Muscle layer of duodenum (tissue), 2 donors: Measurements from ENCODE around the gene IFNL1.
"Not testable (repeated sequence)": the region's sequence is repeated elsewhere in the genome, so short reads cannot be mapped to it uniquely, and the experiment has no call there.

Source experiments
- H3K27ac ChIP-seq: one replicate; pipeline ENCODE4 v1.7.0; 2013; ENCODE audit warnings: mild to moderate bottlenecking, low read length
- H3K27me3 ChIP-seq: one replicate; pipeline ENCODE4 v1.7.0; 2013; ENCODE audit warnings: low read depth, mild to moderate bottlenecking, control low read depth, low read length
- H3K36me3 ChIP-seq, 2 donors: one replicate each; pipeline ENCODE4 v1.7.0; 2013; ENCODE audit warnings: low read length in 2 of 2, control low read depth in 1 of 2, mild to moderate bottlenecking in 1 of 2; ENCODE audit not compliant: insufficient read depth in 2 of 2, control insufficient read depth in 1 of 2
- H3K4me1 ChIP-seq, 2 donors: one replicate each; pipeline ENCODE4 v1.7.0; 2013; ENCODE audit warnings: low read length in 2 of 2, mild to moderate bottlenecking in 2 of 2, control low read depth in 1 of 2, moderate library complexity in 1 of 2; ENCODE audit not compliant: insufficient read depth in 2 of 2, control insufficient read depth in 1 of 2
- H3K4me3 ChIP-seq, 2 donors: one replicate each; pipeline ENCODE4 v1.7.0; 2013; ENCODE audit warnings: low read length in 2 of 2, low read depth in 1 of 2, mild to moderate bottlenecking in 1 of 2
- H3K9me3 ChIP-seq, 2 donors: one replicate each; pipeline ENCODE4 v1.7.0; 2013; ENCODE audit warnings: low read length in 2 of 2, control low read depth in 1 of 2, mild to moderate bottlenecking in 1 of 2; ENCODE audit not compliant: control insufficient read depth in 1 of 2
- donor health status: healthy.

Gene IFNL1

GRCh38 chr19:39261704-39262103 lies 34.5 kb upstream of the IFNL1 start:
- Histone ChIP-seq H3K4me3 (no peak overlapping the region), H3K4me1 (peaks cover 0 to 5% of the 10 kb centered on the region in 2 donors), H3K9me3 (peaks cover 0 to 1% of the 10 kb centered on the region in 2 donors), H3K27me3 (peaks cover 21% of the 10 kb centered on the region), H3K27ac (no peak overlapping the region), H3K36me3 (no peaks in the 10 kb centered on the region)

- Histone ChIP-seq H3K36me3 (no peaks in the 10 kb centered on the region), H3K9me3 (no peaks in the 10 kb centered on the region), H3K4me3 (no peak overlapping the region), H3K27me3 (peaks cover 21% of the 10 kb centered on the region), H3K4me1 (peaks cover 0 to 5% of the 10 kb centered on the region in 2 donors), H3K27ac (no peak overlapping the region)
Observed at GRCh38 chr19:39262496-39262895, 33.7 kb upstream of the IFNL1 start.

GRCh38 chr19:39263912-39264305 lies 32.3 kb upstream of the IFNL1 start:
- no peaks in the 10 kb centered on the region for H3K9me3 ChIP-seq
- peaks cover 0 to 5% of the 10 kb centered on the region in 2 donors for H3K4me1 ChIP-seq
- no peak overlapping the region for H3K4me3 ChIP-seq
- no peak overlapping the region for H3K27ac ChIP-seq
- no peaks in the 10 kb centered on the region for H3K36me3 ChIP-seq
- H3K27me3 ChIP-seq: peaks cover 21% of the 10 kb centered on the region

- Histone ChIP-seq H3K9me3 (no peaks in the 10 kb centered on the region), H3K4me1 (peaks cover 0 to 5% of the 10 kb centered on the region in 2 donors), H3K36me3 (no peaks in the 10 kb centered on the region), H3K27me3 (peaks cover 21% of the 10 kb centered on the region), H3K4me3 (no peak overlapping the region), H3K27ac (no peak overlapping the region)
Observed at GRCh38 chr19:39264306-39265290, 31.6 kb upstream of the IFNL1 start.

GRCh38 chr19:39265321-39265916 lies 30.8 kb upstream of the IFNL1 start:
- no peaks in the 10 kb centered on the region for H3K9me3 ChIP-seq
- H3K4me3 ChIP-seq: no peak overlapping the region
- H3K36me3 ChIP-seq: no peaks in the 10 kb centered on the region
- H3K27me3 ChIP-seq: peaks cover 21% of the 10 kb centered on the region
- peaks cover 0 to 5% of the 10 kb centered on the region in 2 donors for H3K4me1 ChIP-seq
- no peak overlapping the region for H3K27ac ChIP-seq

GRCh38 chr19:39268085-39268484 lies 28.1 kb upstream of the IFNL1 start, which contains the start of gene IFNL2:
Gene IFNL2, plus strand, starts transcription at chr19:39268396. Its CDS starts 173 bp downstream, at chr19:39268569.
- not testable (repeated sequence) for H3K4me3 ChIP-seq, H3K36me3 ChIP-seq, H3K4me1 ChIP-seq, H3K27ac ChIP-seq, H3K9me3 ChIP-seq
- peaks cover 11% of the 10 kb centered on the region for H3K27me3 ChIP-seq

GRCh38 chr19:39268531-39269223 lies 27.5 kb upstream of the IFNL1 start:
- H3K27me3 ChIP-seq, H3K4me3 ChIP-seq, H3K9me3 ChIP-seq, H3K36me3 ChIP-seq, H3K4me1 ChIP-seq, H3K27ac ChIP-seq: not testable (repeated sequence)

GRCh38 chr19:39269369-39269768 lies 26.8 kb upstream of the IFNL1 start:
- not testable (repeated sequence) for H3K36me3 ChIP-seq, H3K9me3 ChIP-seq, H3K4me3 ChIP-seq, H3K27me3 ChIP-seq, H3K4me1 ChIP-seq, H3K27ac ChIP-seq

GRCh38 chr19:39270036-39270871 lies 26.0 kb upstream of the IFNL1 start:
- Histone ChIP-seq H3K4me3 (no peak overlapping the region), H3K27me3 (no peaks in the 10 kb centered on the region), H3K27ac (no peak overlapping the region), H3K9me3 (no peaks in the 10 kb centered on the region), H3K4me1 (no peaks in the 10 kb centered on the region), H3K36me3 (no peaks in the 10 kb centered on the region)

- not testable (repeated sequence) for H3K36me3 ChIP-seq, H3K27me3 ChIP-seq, H3K4me1 ChIP-seq, H3K4me3 ChIP-seq, H3K9me3 ChIP-seq, H3K27ac ChIP-seq
Observed at GRCh38 chr19:39273859-39274258, 22.3 kb upstream of the IFNL1 start.
